ENCODE measurements around the gene GAL3ST2. TPM values are rescaled to one million over a fixed set of nuclear protein-coding genes. Genes with fewer than 3 reads are reported as not detected.
"Not testable (repeated sequence)": the region's sequence is repeated elsewhere in the genome, so short reads cannot be mapped to it uniquely, and the experiment has no call there.

Gene GAL3ST2
- total RNA-seq, 1 donor from 2014 or later: not detected

DNA sequence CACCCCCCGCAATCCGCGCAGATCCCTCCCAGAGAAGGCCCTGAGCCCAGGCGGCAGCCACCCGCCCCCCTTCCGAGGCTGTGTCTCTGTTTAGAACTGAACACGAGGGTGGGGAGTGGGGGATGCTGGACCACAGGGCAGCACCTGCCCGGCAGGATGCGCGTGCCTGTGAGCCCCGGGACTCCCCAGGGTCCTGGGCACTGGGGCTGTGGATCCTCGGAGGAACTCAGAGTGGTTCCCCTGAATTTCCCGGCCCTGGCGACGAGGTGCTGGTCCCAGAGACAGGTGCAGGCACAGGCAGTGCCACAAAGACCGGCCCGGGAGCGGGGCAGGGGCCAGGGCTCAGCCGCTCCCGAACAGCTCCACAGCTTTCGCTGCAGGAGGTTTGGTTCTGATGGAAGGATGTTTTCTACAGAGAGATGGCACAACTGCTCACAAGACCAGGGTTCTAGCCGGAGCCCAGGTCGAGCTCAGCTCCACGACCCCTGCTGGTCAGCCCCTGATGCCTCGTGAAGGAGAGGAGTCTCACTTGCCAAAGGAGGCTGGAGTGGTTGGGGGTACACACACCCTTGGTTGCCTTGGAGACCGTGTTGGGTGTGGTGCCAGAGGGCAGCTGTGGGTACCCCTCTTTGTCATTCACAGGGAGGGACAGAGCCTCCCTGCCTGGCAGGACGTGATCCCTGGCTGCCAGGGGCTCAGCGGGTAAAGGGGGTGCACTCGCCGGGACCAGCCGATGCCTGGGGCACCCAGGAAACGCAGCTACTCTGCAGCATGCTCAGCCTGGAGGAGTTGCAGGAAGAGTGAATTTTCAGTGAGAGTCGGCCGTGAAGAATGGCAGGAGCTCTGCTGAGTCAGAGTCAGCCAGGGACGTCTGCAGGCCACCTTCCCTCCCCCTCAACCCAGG is 28.0 kb downstream of the GAL3ST2 start:
- Histone ChIP-seq H3K27ac (ENCODE audit: low read depth, low read length) (no peak overlapping the region), H3K27me3 (ENCODE audit: control insufficient read depth in 3 of 3, insufficient read depth in 3 of 3, low read length in 3 of 3) (peaks cover 12 to 20% (median 20%) of the 10 kb centered on the region in 3 donors), H3K4me3 (ENCODE audit: low read length in 3 of 3) (peak overlapping the region; percentile 23 to 72 (median 67)), H3K9ac (ENCODE audit: low read depth in 1 of 3, low read length in 3 of 3) (peak overlapping the region in 1 of 3 donors; percentile 69), H3K9me3 (ENCODE audit: control insufficient read depth in 3 of 3, low read length in 3 of 3) (no peaks in the 10 kb centered on the region), H3K4me1 (ENCODE audit: control insufficient read depth in 3 of 3, insufficient read depth in 3 of 3, low read length in 3 of 3) (peaks cover 24 to 30% (median 25%) of the 10 kb centered on the region in 3 donors), H3K36me3 (ENCODE audit: control insufficient read depth in 3 of 3, insufficient read depth in 3 of 3, low read length in 3 of 3) (no peaks in the 10 kb centered on the region)

DNA sequence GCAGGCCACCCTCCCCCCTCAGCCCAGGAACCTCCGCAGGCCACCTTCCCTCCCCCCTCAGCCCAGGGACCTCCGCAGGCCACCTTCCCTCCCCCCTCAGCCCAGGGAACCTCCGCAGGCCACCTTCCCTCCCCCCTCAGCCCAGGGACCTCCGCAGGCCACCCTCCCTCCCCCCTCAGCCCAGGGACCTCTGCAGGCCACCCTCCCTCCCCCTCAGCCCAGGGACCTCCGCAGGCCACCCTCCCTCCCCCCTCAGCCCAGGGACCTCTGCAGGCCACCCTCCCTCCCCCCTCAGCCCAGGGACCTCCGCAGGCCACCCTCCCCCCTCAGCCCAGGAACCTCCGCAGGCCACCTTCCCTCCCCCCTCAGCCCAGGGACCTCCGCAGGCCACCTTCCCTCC is 29.6 kb downstream of the GAL3ST2 start:
- not testable (repeated sequence) for H3K9ac ChIP-seq (ENCODE audit: low read depth in 1 of 3, low read length in 3 of 3); H3K9me3 ChIP-seq (ENCODE audit: control insufficient read depth in 3 of 3, low read length in 3 of 3); H3K36me3 ChIP-seq (ENCODE audit: control insufficient read depth in 3 of 3, insufficient read depth in 3 of 3, low read length in 3 of 3); H3K27ac ChIP-seq (ENCODE audit: low read depth, low read length); H3K4me3 ChIP-seq (ENCODE audit: low read length in 3 of 3)
- Histone ChIP-seq H3K27me3 (ENCODE audit: control insufficient read depth in 3 of 3, insufficient read depth in 3 of 3, low read length in 3 of 3) (peaks cover 12 to 20% (median 20%) of the 10 kb centered on the region in 3 donors), H3K4me1 (ENCODE audit: control insufficient read depth in 3 of 3, insufficient read depth in 3 of 3, low read length in 3 of 3) (peaks cover 32 to 45% (median 40%) of the 10 kb centered on the region in 3 donors)

DNA sequence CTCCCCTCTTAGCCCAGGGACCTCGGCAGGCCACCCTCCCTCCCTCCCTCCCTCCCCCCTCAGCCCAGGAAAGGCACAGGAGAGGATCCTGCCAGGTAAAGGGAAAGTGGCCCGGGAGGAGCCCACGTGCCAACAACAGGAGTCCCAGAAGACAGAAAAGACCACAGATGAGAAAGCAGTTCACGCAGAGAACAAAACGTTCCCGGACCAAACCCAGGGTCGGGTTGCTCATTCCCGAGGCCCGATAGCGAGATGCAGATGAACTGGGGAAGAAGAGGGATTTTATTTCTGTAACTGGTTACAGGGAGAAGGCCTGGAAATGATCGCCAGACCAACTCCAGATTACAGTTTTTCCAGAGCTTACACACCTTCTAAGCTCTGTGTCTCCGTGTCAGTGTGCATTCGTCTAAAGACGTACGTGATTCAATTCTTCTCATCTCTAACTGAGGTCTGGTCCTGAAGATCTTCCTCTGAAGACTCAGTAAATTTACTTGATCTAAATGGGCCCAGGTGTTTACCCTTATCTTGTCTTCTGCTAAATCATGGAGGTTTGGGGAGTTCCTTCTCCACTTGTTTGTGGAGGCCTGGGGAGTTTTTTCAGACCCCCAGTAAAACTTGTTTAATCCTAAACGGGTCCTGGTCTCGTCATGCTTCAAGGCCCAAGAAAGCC is 31.6 kb downstream of the GAL3ST2 start:
- no peak overlapping the region for H3K4me3 ChIP-seq (ENCODE audit: low read length in 3 of 3)
- H3K4me1 ChIP-seq (ENCODE audit: control insufficient read depth in 3 of 3, insufficient read depth in 3 of 3, low read length in 3 of 3): peaks cover 33 to 53% (median 40%) of the 10 kb centered on the region in 3 donors
- H3K27me3 ChIP-seq (ENCODE audit: control insufficient read depth in 3 of 3, insufficient read depth in 3 of 3, low read length in 3 of 3): peaks cover 12 to 18% (median 17%) of the 10 kb centered on the region in 3 donors
- H3K36me3 ChIP-seq (ENCODE audit: control insufficient read depth in 3 of 3, insufficient read depth in 3 of 3, low read length in 3 of 3): no peaks in the 10 kb centered on the region
- no peaks in the 10 kb centered on the region for H3K9me3 ChIP-seq (ENCODE audit: control insufficient read depth in 3 of 3, low read length in 3 of 3)
- no peak overlapping the region for H3K27ac ChIP-seq (ENCODE audit: low read depth, low read length)
- H3K9ac ChIP-seq (ENCODE audit: low read depth in 1 of 3, low read length in 3 of 3): peak overlapping the region in 1 of 3 donors; percentile 75

DNA sequence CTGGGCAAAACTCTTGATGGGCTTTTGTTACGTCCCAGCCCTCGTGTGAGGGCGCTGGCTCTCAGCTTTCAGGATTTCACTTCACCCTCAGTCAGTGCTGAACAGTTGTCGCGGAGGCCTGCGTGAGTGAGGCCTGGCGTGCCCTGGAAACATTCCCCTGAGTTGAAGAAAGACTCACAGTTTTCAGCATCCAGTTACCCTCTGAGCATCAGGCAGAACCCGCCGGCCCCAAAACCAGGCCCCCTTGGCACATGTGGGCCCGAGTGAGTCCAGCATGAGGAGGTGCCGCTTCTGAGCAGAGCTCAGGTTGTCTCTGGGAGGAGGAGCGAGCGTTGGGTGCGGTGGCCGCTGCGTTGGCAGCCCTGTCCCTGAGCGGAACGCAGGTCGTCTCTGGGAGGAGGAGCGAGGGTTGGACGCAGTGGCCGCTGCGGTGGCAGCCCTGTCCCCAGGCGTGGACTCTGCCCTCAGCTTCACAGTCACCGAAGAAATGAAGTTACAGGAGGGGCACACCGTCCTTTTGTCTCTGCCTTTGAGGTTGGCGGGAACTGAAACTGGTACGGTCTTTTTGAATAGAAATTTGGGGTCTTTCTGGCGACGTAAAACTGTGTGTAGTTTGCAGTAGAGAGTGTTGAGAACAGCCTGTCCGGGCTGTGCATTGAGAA is 32.2 kb downstream of the GAL3ST2 start, which contains the start of gene NEU4:
TSS of gene NEU4 (plus strand) at position 473 of the 662 bp plus-strand sequence. CDS start 5,292 bp downstream, outside the sequence.
- Histone ChIP-seq H3K9ac (ENCODE audit: low read depth in 1 of 3, low read length in 3 of 3) (peak within 1 kb of the TSS in 2 of 3 donors; percentile 33 to 75), H3K4me1 (ENCODE audit: control insufficient read depth in 3 of 3, insufficient read depth in 3 of 3, low read length in 3 of 3) (peaks cover 29 to 51% (median 35%) of the 10 kb centered on the region in 3 donors), H3K27ac (ENCODE audit: low read depth, low read length) (no peak within 1 kb of the TSS), H3K27me3 (ENCODE audit: control insufficient read depth in 3 of 3, insufficient read depth in 3 of 3, low read length in 3 of 3) (peaks cover 10 to 12% (median 11%) of the 10 kb centered on the region in 3 donors), H3K9me3 (ENCODE audit: control insufficient read depth in 3 of 3, low read length in 3 of 3) (no peaks in the 10 kb centered on the region), H3K36me3 (ENCODE audit: control insufficient read depth in 3 of 3, insufficient read depth in 3 of 3, low read length in 3 of 3) (no peaks in the 10 kb centered on the region), H3K4me3 (ENCODE audit: low read length in 3 of 3) (peak within 1 kb of the TSS in 1 of 3 donors; percentile 54)

DNA sequence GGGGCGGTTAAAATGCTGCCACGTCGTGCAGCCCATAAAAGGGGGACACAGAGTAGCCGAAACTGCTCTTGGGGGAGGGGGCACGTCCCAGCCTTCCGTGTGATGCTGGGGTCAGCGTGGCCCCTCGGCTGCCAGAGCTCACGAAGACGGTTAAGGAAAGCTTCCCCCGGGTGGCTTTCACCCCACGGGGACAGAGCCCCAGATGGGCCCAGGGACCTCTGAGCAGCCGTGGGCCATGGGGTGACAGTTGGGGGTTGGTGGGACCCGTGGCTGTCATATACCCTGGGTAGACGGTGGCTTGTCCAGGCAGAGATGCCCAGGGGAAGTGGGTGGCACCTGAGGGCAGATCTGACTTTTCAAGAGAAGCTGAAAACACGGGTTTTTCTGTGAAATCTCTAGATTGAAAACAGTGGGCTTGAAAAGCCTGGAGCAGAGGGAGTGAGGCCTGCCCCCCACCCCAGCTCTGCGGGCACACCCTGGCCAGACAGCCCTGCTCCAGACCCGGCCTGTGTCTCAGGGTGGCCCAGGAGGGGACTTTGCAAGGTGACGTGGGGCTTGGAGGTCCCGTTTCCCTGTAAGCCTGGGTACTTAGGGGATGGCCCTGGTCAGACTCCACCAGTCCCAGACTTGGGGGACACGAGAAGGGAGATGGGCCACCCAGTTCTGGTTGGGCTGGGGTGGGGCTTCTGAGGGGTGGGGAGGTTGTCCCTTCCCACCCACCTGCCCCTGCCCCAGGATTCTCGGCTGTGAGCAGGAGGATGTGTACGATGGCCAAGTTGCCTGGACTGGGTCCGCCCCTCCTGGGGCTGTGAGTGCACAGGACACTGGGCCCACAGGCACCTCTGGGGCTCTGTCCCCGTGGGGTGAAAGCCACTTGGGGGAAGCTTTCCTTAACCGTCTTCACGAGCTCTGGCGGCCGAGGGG is 33.0 kb downstream of the GAL3ST2 start:
- Histone ChIP-seq H3K9me3 (ENCODE audit: control insufficient read depth in 3 of 3, low read length in 3 of 3) (no peaks in the 10 kb centered on the region), H3K27ac (ENCODE audit: low read depth, low read length) (no peak overlapping the region), H3K27me3 (ENCODE audit: control insufficient read depth in 3 of 3, insufficient read depth in 3 of 3, low read length in 3 of 3) (peaks cover 3 to 5% (median 3%) of the 10 kb centered on the region in 3 donors), H3K4me1 (ENCODE audit: control insufficient read depth in 3 of 3, insufficient read depth in 3 of 3, low read length in 3 of 3) (peaks cover 21 to 44% (median 27%) of the 10 kb centered on the region in 3 donors), H3K9ac (ENCODE audit: low read depth in 1 of 3, low read length in 3 of 3) (peak overlapping the region in 2 of 3 donors; percentile 33 to 75), H3K36me3 (ENCODE audit: control insufficient read depth in 3 of 3, insufficient read depth in 3 of 3, low read length in 3 of 3) (no peaks in the 10 kb centered on the region), H3K4me3 (ENCODE audit: low read length in 3 of 3) (peak overlapping the region in 1 of 3 donors; percentile 54)

DNA sequence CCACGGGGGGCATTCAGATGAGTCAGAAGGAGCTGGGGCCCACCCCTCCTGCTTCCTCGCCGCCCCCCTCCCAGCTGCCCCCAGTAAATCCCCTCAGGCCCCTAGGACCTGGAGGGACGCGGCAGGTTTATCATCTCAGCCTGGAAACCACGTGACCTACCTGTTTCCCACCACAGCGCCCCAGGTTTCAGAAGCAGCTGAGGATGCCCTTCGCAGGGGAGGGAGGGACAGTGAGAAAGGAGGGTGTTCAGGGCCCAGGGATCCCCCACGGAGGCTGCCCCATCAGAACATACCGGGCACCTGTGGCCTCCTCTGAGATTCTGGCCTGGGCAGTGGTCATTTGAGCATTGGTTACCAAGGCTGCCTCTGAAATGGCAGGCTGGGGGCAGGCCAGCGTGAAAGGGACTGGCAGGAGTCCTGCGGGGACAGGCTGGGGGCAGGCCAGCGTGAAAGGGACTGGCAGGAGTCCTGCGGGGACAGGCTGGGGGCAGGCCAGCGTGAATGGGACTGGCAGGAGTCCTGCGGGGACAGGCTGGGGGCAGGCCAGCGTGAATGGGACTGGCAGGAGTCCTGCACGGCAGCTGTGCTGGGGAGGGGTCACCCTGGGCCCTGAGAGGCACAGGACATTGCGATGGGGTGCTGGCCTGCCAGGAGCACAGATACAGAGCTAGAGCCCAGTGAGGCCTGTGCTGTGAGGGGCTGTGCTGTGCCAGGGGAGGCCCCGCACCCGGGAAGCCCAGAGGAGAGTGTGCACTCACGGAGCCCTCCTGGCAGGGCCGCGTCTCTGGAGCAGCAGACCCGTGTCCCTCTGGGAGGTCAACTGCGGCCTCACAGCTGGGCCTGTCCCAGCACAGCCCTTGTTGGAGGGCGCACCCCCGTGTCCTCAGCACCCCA is 33.9 kb downstream of the GAL3ST2 start:
- peaks cover 17 to 40% (median 24%) of the 10 kb centered on the region in 3 donors for H3K4me1 ChIP-seq (ENCODE audit: control insufficient read depth in 3 of 3, insufficient read depth in 3 of 3, low read length in 3 of 3)
- H3K4me3 ChIP-seq (ENCODE audit: low read length in 3 of 3): peak overlapping the region in 1 of 3 donors; percentile 52
- peaks cover 0 to 3% (median 0%) of the 10 kb centered on the region in 3 donors for H3K27me3 ChIP-seq (ENCODE audit: control insufficient read depth in 3 of 3, insufficient read depth in 3 of 3, low read length in 3 of 3)
- H3K36me3 ChIP-seq (ENCODE audit: control insufficient read depth in 3 of 3, insufficient read depth in 3 of 3, low read length in 3 of 3): no peaks in the 10 kb centered on the region
- H3K27ac ChIP-seq (ENCODE audit: low read depth, low read length): no peak overlapping the region
- no peaks in the 10 kb centered on the region for H3K9me3 ChIP-seq (ENCODE audit: control insufficient read depth in 3 of 3, low read length in 3 of 3)
- peak overlapping the region in 1 of 3 donors; percentile 75 for H3K9ac ChIP-seq (ENCODE audit: low read depth in 1 of 3, low read length in 3 of 3)

DNA sequence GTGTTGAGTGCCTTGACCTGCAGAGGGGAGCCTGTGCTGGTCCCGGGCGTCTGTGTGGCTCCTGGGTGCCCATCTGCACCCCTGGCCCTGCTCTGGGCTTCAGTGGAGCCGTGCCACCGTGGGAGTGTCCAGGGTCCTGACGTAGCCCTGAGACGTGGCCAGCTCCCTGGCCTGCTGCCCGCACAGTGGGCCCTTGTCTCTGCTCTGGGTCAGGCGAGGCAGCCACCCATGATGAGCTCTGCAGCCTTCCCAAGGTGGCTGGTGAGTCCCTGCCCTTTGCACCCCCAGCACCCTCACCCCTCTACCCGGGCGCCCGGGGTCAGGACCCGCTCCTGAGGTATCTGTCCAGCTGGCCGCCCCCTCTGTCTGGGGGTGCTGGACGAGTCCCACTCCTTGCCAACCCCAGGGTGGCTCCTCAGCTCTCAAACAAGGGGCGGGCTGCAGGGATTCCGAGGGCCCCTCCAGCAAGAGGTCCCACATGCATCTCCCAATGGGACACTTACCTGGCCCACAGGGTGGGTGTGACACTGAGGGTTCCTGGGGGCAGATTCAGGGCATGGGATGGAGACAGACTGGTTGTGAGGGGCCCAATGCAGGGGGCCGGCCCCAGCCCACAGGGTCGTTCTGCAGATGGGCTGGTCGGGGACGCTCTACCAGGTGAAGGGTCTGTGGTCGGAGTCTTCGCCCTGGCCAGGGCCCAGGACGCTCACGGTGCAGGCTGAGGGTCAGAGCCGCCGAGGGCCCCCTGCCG is 34.8 kb downstream of the GAL3ST2 start:
- peaks cover 0 to 3% (median 0%) of the 10 kb centered on the region in 3 donors for H3K27me3 ChIP-seq (ENCODE audit: control insufficient read depth in 3 of 3, insufficient read depth in 3 of 3, low read length in 3 of 3)
- H3K4me1 ChIP-seq (ENCODE audit: control insufficient read depth in 3 of 3, insufficient read depth in 3 of 3, low read length in 3 of 3): peaks cover 17 to 40% (median 24%) of the 10 kb centered on the region in 3 donors
- H3K9ac ChIP-seq (ENCODE audit: low read depth in 1 of 3, low read length in 3 of 3): peak overlapping the region in 1 of 3 donors; percentile 75
- H3K4me3 ChIP-seq (ENCODE audit: low read length in 3 of 3): peak overlapping the region in 1 of 3 donors; percentile 52
- no peak overlapping the region for H3K27ac ChIP-seq (ENCODE audit: low read depth, low read length)
- H3K36me3 ChIP-seq (ENCODE audit: control insufficient read depth in 3 of 3, insufficient read depth in 3 of 3, low read length in 3 of 3): no peaks in the 10 kb centered on the region
- no peaks in the 10 kb centered on the region for H3K9me3 ChIP-seq (ENCODE audit: control insufficient read depth in 3 of 3, low read length in 3 of 3)
